GM21367 (cell line): Measurements from ENCODE around the gene CDK15.
"Not testable (repeated sequence)": the region's sequence is repeated elsewhere in the genome, so short reads cannot be mapped to it uniquely, and the experiment has no call there.

ENCODE experiments used
- ATAC-seq: cut with Tn5 transposase; IDR thresholded peaks from one replicate; pipeline ENCODE4 v1.9.1; 2021; ENCODE audit not compliant: unreplicated experiment

The CDK15 gene

DNA sequence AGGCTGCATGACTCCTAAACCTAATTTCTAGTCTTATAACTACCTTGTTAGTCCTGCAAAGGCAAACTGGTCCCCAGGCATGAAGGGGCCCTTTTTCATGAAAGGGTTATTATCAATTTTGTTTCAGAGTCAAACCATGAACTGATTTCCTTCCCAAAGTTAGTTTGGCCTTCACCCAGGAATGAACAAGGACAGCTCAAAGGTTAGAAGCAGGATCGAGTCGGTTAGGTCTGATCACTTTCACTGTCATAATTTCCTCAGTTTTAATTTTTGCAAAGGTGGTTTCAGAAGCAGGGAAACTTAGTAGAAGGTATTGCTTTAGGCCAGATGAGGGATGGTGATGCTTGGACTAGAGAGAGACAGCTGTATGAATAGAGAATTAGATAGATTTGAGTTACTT is 16.9 kb upstream of the CDK15 start:
- no peak for ATAC-seq

DNA sequence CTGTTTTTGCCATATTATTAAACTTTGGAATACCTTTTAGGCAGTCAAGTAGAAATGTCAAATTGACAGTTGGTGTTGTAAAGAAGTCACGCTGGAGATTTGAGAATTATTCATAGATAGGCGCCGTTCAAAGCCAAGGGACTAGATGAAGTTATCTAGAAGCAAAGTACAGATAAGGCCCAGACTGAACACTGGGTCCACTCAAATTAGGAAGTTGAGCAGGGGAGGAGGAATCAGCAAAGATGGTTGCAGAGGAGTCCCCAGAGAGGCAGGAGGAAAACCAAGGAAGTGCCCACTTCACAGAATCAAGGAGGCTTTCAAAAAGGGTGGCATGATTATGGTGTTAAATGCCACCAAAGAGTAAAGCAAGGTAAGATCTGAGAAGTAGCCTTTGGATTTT is 16.0 kb upstream of the CDK15 start:
- no peak for ATAC-seq

DNA sequence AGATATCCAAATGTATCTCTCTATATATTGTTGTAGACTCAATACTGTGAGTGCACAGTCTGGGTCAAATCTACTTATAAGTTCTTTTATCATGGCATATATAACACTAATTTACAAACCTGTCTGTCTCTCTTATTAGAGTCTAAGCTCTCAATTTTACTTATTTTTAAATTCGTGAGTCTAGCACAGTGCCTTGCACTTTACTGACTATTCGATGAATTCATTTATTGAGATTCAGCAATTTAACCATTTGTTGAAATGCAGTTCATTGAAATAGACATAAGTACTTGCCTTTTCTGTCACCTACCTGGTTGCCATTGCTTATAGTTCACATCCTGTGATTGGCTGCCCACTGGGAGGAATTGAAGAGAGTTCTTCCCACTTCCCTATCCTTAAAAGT is 15.3 kb upstream of the CDK15 start:
- no peak for ATAC-seq

DNA sequence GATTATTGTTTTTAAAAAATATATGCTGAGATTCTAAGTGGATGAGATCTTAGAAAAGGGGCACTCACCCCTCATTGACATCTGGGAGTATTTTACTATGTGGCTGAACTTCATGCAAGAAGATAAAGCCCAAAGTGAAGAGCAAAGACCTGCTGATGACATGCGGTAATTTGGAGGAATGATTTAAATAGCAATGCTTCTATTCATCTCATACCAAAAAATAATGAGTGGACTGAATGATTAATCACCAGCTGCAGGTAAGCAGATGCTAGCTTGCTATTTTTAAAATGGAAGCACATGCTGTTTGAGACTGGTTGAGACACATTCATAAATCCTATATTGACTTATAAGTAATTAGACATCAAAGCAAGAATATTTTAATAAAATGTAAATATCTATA is 12.7 kb upstream of the CDK15 start:
- ATAC-seq: no peak

DNA sequence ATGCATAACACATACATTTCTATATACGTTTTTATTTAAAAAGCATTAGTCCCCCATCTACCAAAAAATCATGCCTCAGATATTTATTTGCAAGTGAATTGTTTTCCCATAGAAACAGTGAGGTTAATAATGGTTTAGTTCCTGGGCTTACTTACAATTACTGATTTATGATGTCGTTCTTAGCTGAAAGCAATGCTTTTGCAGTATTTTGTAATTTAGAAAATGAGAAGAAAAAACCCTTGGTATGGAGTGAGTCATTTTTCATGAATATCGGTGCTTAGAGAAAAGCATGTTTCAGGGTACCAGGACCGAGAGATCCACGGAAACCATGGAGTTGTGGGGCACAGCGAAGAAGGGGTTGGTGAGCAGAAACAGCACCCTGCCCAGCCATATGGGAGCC is 12.0 kb upstream of the CDK15 start:
- ATAC-seq: no peak

DNA sequence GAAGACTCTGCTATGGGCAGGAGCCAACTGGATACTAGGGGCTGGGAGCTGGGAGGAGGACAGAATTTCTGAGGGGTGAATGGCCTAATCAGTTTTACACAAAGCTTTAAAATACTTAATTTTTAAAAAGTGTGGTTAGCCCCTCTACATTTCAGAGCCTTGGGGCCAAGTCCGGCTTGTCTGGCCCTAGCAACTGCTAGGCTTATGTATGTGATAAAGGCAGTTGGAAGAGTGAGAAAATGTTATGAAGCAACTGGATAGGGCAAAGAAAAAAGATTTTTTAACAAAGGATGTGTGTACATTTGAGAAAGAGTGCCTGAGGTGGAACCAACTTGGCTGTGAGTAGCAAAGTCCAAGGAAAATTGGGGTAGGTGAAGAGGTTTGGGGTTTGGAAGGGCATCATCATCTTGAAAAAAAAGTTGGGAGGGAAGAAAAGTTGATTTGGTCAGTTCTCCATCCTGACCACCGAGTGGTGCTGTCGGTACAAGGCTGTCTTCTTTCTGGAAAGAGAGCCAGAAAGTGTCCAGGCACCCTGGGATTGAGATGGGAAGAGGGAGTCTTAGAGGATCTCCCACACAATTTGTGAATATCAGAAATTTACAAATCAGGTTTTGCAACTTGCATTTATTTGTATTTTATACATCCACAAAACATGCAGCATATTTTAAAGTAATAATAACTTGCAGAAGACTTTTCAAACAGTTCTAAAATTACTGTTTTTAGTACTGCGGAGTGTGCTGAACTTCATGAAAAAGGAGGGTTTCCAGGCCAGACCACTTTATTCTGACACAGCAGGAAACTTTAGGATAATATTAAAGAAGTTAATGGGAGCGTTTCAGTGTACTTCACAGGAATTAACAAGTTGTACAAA is 10.5 kb upstream of the CDK15 start:
- ATAC-seq: no peak

DNA sequence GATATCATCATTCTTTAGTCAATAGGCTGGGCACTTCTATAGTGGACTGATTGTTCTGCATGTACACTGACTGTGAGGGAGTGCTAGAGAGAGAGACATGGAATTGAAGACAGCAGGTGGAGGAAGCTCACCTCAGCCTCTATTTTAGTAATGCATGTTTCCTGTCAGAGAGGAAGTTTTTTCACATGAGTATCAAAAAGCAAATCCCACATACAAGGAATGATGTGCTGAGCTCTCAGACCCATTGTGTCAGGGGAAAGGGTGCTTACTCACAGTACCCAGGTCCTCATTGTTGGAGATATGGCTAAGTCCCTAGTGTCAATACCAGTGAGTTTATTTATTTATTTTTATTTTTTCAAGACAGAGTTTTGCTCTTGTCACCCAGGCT is 9.9 kb upstream of the CDK15 start:
- ATAC-seq: no peak

DNA sequence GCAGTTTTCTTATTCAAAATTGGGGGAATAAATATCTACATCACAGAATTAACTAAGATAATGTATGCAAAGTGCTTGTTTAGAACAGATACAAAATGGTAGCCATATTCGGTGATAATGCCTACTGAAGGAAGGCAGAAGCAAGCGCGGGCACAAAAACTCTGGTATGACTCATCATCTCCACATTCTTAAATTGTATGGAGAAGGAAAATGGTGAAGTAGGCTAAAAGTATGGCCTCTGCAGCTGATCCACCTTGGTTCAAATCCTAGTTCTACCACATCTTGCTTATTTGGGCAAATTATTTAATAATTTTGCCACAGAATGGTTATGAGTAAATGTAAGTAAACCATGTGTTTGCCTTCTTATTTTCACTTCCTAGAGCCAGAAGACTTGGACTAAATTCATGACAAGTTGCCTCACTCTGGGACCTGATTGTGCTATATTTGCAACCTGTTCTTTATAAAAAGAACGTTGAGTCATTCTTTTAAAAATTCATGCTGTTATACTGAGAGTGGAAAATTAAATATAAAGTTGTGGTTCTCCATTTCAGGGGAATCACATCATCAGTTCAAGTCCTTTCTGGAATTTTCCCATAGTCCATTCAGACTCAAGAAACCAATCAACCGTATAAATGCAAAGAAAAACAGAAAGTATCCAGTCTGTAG is 9.0 kb upstream of the CDK15 start:
- ATAC-seq: no peak

DNA sequence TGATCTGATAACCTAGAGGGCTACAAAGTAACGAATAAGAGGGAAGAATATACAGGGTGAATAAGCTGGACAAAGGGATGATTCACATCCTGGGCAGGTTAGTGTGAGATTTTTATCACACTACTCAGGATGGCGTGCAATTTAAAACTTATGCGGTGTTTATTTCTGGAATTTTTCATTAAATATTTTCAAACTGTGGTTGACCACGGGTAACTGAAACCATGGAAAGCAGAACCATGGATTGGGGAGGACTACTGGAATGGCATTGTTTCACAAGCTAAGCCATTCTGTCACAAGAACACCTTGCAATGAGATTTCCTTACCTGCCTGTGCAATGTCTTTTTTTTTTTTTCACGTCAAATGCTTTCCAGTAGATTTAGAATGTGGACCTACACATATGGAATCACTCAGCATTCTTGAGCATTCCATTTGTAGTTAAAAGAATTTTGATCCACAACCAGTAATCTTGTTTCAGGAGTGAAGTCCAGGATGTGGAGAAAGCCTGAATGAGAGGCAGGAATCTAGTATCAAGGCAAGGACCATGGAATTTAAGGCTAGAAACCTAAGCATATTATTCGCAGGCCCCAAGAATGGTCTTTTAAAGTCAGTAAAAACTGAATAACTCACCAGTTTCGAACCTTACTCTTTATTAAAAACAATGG is 8.0 kb upstream of the CDK15 start:
- no peak for ATAC-seq

DNA sequence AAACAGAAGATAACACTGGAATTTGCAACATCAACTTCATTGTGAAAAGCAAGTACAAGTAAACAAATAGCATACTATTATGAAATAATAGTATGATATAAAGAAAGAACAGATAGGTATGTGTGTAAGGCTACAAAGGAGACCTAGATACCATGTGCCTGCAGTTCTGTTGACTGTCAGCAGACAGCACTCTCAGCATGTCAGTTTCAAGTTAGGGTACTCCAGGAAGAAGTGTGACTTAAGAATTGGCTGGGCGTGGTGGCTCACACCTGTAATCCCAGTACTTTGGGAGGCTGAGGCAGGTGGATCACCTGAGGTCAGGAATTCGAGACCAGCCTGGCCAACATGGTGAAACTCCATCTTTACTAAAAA is 7.4 kb upstream of the CDK15 start:
- ATAC-seq: not testable (repeated sequence)

DNA sequence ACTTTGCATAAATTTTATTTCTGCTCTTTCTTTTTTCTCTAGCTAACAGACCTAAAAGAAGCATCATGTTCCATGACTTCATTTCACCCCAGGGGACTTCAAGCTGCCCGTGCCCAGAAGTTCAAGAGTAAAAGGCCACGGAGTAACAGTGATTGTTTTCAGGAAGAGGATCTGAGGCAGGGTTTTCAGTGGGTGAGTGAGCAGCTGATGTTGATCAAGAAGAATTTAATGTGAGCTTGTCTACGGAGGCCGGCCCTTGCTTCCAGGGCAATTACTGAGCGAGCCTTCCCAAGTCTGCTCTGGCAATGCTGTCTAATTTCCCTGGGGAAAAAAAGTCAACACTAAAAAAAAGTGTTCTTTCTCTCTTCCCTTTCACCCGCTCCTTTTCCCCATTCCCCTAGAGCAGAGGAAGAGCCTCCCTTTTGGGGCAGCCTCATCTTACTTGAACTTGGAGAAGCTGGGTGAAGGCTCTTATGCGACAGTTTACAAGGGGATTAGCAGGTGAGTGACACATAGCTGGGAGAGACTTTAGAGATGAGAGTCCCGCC is 1.2 kb downstream of the CDK15 start:
- ATAC-seq: no peak

DNA sequence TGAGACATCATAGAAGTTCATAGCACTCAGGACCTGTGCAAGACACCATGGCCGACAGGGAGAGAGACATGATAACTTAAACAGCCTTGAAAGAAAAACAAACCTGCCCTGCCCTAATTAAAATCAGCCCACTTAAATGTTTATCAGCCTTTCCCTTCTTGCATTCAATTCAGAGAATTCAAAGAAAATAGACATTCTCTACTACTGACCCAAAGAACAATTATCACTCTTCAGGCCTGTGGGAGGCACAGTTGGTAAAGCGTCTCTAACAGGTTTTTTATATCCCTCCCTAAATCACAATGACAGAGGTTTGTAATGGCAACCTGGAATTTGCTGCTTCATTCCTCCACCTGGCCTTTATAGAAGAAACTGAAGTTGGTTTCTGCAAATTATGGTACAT is 1.7 kb downstream of the CDK15 start:
- ATAC-seq: no peak

DNA sequence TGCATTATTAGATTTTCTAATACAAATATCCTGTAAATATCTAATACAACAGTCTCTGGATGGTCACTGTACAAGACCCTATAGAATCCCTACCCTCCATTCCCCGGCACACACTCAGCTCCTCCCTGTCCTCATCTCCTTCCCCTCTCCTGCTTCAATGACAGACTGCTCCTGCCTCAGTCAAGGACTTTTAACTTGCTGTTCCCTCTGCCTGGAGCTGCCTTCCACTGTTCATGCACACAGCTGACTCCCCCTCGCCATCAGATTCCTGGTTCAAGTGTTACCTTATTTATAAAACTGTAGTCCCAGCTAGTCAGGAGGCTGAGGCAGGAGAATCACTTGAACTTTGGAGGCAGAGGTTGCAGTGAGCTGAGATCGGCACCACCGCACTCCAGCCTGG is 3.3 kb downstream of the CDK15 start:
- no peak for ATAC-seq

DNA sequence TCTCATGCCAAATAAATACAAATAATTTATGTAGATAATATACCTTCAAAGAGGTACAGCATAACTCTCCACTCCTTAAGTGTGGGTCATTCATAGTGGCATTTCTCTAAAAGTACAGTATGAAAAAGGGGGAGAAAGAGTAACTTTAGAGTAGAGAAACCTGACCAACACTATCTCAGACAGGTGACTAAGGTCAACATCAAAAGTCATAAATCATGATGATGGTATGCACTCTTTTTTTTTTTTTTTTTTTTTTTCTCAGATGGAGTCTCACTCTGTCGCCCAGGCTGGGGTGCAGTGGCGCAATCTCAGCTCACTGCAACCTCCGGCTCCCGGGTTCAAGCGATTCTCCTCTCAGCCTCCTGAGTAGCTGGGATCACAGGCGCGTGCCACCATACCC is 4.3 kb downstream of the CDK15 start:
- not testable (repeated sequence) for ATAC-seq

DNA sequence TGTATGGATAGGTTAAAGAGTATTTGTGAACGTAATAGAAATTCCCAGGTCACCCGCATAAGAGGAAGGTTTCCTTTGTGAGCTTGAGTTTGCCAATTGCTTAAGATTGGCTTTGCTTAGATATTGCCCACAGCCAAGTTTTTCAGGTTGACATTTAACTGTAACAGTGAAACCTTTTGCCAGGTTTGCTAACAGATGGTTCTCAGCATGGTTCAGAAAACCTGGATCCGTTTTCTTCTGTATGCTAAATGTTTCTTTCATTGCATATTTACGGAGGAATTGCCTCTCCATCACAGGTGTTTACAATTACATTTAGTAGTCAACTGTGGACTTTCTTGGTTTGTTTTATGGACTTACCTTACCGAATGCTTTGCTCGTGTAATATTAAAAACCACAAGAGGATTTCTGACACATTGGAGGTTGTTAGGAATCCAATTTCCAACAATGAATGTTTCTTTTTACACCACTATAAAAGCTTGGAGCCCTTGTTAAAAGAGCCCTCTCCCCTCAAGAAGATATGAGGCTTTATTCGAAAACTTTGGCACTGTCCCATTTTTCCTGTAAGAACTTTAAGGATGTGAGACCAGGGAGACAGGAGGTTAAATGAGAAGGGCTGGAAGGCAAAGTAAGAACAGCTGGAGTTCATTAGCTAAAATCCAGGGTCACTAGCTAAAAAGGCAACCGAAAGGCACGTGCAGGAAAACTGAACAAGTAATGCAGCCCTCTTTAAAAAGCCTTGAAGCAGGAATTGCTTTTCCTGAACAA is 7.8 kb downstream of the CDK15 start:
- no peak for ATAC-seq

DNA sequence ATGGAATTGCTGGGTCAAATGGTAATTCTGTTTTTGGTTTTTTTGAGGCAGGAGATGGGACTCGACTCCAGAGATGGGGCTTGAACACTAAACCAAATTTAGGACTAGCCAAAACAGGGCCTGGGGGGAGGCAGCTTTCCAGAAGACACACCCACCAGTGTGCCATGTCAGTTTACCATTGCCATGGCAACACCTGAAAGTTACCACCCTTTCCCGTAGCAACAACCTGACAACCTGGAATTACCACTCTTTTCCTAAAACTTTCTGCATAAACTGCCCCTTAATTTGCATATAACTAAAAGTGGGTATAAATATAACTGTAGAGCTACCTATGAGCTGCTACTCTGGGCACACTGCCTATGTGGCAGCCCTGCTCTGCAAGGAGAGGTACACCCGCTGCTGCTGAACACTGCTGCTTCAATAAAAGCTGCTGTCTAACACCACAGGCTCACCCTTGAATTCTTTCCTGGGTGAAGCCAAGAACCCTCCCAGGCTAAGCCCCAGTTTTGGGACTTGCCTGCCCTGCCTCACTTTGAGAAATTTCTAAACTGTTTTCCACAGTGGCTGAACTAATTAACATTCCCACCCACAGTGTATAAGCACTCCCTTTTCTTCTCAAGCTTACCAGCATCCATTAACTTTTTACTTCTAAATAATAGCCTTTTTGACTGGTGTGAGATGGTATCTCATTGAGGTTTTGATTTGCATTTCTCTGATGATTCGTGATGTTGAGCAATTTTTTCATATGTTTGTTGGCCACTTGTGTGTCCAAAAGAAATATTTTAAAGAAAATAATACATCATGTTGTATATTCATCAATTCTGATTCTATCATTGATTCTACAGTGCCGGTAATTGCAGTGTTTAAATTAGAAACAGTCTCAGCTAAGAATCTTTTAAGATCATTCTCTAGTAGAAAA is 10.6 kb downstream of the CDK15 start:
- ATAC-seq: no peak

DNA sequence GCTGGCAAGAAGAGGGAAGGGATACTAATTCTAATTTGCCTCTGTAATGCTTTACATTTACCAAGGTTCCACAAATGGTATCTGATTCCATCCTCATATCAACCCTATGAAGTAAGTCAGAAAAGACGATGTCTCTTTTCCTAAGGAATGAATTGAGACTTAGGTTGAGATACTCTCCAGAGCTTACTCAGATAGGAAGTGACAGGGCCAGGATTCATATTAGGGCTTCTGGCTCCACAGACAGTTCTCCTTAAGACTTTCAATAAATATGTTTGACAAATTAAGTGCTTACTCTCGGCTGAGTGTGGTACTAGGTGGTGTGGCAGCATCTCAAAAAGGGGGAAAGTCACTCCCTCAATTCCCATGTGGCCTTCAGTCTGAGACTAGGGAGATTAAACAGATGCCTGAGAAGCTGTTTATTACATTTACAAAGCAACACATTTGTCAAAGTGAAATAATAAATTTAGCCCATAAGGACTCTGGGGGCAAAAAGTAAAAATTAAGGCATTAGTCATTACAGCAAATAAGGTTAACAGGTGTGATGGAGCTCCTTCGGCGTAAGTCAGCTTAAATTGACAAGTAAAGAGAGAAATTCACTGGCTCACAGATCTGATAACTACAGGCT is 14.2 kb downstream of the CDK15 start:
- ATAC-seq: no peak

DNA sequence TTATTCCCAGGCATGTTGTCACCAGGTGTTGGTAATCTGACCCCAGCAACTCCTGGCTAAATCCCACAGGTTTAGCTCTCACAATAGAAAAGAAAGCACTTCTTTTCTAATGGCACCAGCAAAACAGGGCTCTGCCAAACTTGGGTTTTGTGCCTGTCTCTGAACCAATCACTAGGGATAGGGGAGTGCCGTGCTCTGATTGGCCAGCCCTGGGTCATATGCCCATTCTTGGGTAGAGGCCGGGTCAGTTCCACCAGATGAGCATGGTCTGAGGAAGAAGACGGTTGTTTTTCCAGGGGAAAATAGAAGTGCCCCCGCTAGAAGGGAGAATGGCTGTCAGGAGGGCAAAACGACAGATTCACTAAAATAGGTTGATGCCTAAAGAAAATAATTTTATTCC is 14.7 kb downstream of the CDK15 start:
- ATAC-seq: no peak

DNA sequence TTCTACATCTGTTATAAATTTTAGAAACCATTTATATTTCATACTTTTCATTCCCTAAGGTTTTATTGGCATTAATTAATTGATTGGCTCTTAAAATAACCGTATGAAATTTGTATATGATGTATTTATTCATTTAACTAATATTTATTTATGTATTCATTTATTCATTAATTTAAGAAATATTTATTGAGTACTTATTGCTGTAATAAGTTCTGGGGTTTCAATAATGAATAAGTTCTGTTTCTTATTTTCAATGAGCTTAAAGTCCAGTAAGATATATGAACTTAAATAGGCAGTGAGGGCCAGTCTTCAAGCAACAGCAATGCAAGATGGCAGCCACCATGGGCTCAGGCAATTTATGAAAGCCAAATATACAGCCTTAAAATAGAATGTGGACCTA is 17.9 kb downstream of the CDK15 start:
- no peak for ATAC-seq

DNA sequence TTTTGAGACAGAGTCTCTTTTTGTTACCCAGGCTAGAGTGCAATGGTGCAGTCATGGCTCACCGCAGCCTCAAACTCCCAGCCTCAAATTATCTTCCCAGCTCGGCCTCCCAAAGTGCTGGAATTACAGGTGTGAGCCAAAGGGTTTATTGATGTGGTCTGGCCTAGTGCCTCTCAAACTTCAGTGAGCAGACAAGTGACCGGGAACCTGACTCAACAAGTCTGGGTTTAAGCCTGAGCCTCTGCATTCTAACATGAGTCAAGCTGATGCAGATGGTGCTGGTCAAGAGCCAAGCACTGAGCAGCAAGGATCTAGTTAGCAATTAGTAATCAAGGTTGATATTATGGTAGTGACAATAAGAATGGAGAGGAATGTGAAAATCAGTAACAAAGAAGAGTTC is 21.3 kb downstream of the CDK15 start:
- no peak for ATAC-seq
